HG02970 (cell line): ENCODE data around the gene IL1R2.

Experiments
- ATAC-seq: cut with Tn5 transposase; IDR thresholded peaks from one replicate; pipeline ENCODE4 v1.9.1; 2021; ENCODE audit warnings: mild to moderate bottlenecking, moderate library complexity, moderate number of reproducible peaks; ENCODE audit not compliant: unreplicated experiment, low FRiP score

Gene IL1R2

GRCh38 chr2:102034683-102035548 is 43.2 kb downstream of the IL1R2 start:
- no peak for ATAC-seq

- no peak for ATAC-seq
Measured at GRCh38 chr2:102037681-102038080, 45.9 kb downstream of the IL1R2 start.

- no peak for ATAC-seq
Measured at GRCh38 chr2:102040229-102040628, 48.5 kb downstream of the IL1R2 start.

DNA sequence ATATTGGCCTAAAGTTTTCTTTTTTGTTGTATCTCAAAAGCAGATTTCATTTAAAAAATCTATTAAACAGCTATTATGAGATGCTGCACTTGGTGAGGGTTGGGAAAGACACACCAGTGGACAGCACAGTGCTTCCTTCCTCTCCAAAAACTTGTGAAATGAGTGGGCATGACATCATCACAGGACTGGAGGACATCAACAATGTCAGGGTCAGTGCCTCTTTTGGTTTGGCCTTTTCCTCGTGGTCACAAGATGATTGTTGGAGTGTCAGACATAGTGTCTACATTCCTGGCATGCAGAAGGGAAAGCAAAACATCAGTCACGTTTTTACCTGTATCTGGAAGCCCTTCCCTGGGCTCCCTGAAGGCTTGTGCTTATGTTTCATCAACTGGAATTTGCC is 49.6 kb downstream of the IL1R2 start:
- no peak for ATAC-seq

- no peak for ATAC-seq
Measured at GRCh38 chr2:102042196-102043081, 50.7 kb downstream of the IL1R2 start.

DNA sequence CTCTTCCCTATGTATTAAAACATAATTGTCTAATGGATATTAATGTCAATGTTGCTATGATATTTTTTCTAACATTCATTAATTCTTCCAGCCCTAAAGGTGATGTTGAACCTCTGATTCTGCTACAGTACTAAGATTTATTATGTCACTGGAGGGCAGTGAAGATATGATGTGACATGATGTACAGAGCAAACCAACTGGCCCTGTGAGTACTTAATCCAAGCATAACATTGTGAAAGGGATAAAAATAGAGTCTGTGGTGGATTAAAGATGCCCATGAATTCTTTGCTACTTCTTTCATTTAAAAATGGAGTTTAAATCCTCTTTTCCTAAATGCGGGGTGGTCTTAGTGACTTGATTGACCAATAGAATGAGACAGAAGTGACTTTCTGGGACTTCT is 51.8 kb downstream of the IL1R2 start:
- ATAC-seq, result no peak

DNA sequence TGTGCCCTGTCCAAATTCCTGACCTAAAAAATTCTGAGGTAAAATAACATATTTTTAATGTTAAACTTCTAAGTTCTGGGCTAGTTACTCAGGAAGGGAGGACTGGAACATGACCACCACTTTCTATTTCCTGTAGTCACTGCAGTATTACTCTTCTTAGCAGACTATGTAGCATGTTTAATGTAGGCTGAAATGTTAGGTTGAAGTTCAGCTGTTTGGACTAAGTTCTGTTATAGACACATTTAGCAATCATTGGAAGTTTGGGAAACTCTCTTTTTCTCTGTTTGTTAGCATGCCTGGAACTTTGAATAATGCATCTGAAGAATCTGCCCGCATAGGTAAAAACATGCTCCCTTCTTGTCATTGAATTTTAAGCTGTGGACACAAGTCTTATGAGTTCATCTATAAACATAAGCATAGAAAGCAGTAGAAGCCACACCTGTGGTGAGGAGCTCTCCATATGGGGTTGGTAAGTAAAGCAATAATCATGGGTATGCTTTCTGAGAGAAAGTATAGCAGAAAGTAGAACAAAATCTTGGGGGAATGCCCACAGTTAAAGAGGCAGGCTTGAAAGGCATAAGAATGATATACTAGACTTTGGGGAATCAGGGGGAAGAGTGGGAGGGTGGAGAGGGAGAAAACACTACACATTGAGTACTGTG is 52.6 kb downstream of the IL1R2 start:
- no peak for ATAC-seq

- ATAC-seq, result no peak
Measured at GRCh38 chr2:102044967-102045489, 53.3 kb downstream of the IL1R2 start.

GRCh38 chr2:102045697-102046096 is 53.9 kb downstream of the IL1R2 start:
- no peak for ATAC-seq

DNA sequence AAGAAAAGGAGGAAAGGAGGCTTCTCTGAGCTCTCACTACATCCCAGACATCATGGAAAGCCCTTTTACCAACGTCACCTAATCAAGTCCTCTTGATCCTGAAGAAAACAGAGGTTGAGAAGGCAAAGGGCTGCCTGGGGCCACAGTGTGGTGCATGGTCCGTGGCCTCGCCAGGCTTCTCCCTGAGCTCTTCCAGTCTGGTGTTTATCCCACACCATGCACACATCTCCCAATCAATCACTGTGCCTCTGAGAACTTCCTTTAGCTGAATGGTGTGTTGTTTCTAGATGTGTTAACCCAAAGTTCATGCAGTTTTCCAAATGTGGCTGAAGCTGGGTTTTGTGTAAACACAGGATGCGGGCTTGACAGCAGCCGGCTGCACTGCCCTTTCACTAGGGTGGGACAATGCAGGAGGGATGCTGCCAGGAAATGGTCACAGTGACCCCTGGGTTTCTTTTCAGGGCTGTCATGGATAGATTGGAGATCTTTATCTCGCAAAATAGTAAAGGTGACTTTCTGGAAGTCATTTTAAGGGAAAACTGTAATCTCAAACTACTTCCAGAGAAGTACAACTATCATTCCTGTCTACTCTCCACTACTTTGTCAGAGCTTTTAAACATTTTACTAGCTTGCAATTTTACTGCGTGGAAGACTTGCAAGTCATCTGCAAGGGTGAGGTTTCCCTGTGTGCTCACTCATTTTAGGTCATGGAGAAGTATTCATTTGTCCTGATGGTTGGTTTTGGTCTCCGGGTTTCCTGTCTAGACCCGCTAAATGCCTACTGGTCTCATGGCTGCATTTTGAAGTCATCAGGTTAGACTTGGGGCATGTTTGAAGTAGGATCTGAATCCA is 54.6 kb downstream of the IL1R2 start:
- ATAC-seq, result no peak

DNA sequence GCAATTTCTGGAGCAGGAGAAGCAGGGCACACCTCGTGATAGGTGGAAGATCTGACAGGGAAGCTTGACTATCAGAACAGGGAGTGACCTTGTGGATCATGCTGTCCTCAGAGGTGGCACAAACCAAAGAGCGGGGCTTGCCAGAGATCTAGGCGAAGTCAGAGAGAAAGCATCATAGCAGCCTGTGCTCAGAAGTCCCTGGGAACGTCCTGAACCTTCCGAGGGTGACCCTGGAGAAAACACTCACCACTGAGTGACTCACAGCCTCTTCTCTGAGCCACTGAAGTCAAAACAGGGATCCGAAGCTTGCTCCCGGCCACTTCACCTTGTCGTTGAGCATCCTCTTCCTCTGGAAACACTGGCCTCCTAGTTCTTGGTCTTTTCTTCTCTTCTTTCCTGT is 56.7 kb downstream of the IL1R2 start:
- no peak for ATAC-seq

- ATAC-seq, result no peak
Measured at GRCh38 chr2:102049756-102050443, 58.1 kb downstream of the IL1R2 start.

GRCh38 chr2:102050854-102051391 is 59.2 kb downstream of the IL1R2 start:
- ATAC-seq, result no peak

DNA sequence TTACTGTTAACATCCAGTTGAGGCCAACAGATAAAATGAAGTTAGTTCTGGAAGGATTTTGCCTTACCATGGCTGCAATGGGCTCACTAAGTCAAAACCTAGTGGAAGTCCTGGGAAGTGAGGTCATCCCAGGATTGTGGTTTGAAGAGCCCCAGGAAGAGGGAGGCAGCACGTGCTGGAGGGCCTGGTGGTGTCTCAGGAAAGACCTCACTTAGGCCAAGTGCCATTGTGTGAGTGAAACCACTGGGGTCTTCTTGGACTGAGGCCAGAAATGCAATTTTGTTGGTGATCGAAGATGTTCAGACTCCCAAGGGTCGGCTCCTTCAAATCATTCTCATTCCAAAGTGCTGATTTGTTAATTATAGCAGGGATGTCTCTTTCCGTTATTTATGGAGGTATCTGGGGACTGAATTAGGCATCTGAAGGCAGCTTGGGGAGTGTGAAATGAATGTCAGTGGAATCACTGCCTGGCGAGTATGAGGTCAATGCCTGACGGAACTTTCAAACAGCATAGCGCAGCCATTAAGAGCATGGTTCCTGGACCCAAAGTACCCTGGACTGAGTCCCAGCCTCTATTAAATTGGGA is 60.0 kb downstream of the IL1R2 start:
- no peak for ATAC-seq

- ATAC-seq, result no peak
Measured at GRCh38 chr2:102052365-102052764, 60.6 kb downstream of the IL1R2 start.

GRCh38 chr2:102053096-102053495 is 61.3 kb downstream of the IL1R2 start:
- ATAC-seq, result no peak

- ATAC-seq, result no peak
Measured at GRCh38 chr2:102055346-102055990, 63.7 kb downstream of the IL1R2 start.

GRCh38 chr2:102056079-102056581 is 64.4 kb downstream of the IL1R2 start:
- ATAC-seq, result no peak
